HepG2 (cell line): ENCODE data around the gene PDZRN4.
"Not testable (repeated sequence)": the region's sequence is repeated elsewhere in the genome, so short reads cannot be mapped to it uniquely, and the experiment has no call there.

ENCODE experiments used
- POLR2A ChIP-seq, 2 experiments: IDR thresholded peaks; 2 replicates each; pipeline ENCODE4 v1.6.1; 2011; ENCODE audit warnings: low read depth in 2 of 2, low read length in 2 of 2, mild to moderate bottlenecking in 1 of 2, moderate library complexity in 1 of 2; ENCODE audit not compliant: insufficient read depth in 1 of 2
- ZNF414 ChIP-seq: sonication (generic); formaldehyde crosslinking; IDR thresholded peaks from 2 replicates; pipeline ENCODE4 v1.5.0; 2020; ENCODE audit warnings: missing genetic modification reagents
- TF ChIP-seq, protein P1 (sequence below): sonication (generic); formaldehyde crosslinking; IDR thresholded peaks from 2 replicates; pipeline ENCODE4 v1.8.1; 2023; ENCODE audit warnings: mild to moderate bottlenecking, missing genetic modification reagents
- TF ChIP-seq, protein P2 (sequence below): sonication (generic); formaldehyde crosslinking; IDR thresholded peaks from 2 replicates; pipeline ENCODE4 v1.8.0; 2023; ENCODE audit warnings: mild to moderate bottlenecking, missing genetic modification reagents
- TF ChIP-seq, protein P3 (sequence below): sonication (generic); formaldehyde crosslinking; IDR thresholded peaks from 2 replicates; pipeline ENCODE4 v1.5.0; 2020; ENCODE audit warnings: missing genetic modification reagents

DNA sequence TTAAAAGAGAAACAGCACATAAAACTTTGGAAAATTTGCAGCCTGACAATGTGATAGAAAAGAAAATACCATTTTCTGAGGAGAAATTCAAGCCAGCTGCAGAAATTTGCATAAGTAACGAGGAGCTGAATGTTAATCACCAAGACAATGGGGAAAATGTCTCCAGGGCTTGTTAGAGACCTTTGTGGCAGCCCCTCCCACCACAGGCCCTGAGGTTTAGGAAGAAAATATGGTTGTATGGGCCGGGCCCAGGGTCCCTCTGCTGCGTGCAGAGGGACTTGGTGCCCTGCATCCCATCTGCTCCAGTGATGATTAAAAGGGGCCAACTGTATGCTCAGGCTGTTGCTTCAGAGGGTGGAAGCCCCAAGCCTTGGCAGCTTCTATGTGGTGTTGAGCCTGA, 427.1 kb downstream of the PDZRN4 start:
- TF ChIP-seq, protein P1, sequence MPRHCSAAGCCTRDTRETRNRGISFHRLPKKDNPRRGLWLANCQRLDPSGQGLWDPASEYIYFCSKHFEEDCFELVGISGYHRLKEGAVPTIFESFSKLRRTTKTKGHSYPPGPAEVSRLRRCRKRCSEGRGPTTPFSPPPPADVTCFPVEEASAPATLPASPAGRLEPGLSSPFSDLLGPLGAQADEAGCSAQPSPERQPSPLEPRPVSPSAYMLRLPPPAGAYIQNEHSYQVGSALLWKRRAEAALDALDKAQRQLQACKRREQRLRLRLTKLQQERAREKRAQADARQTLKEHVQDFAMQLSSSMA (CRISPR knock-in tag) = not testable (repeated sequence)
- not testable (repeated sequence) for TF ChIP-seq POLR2A (IDR thresholded peaks at IDR 0.05; ENCODE audit: insufficient read depth in 1 of 2, low read depth in 2 of 2, low read length in 2 of 2); ZNF414 (CRISPR knock-in tag)
- TF ChIP-seq, protein P2, sequence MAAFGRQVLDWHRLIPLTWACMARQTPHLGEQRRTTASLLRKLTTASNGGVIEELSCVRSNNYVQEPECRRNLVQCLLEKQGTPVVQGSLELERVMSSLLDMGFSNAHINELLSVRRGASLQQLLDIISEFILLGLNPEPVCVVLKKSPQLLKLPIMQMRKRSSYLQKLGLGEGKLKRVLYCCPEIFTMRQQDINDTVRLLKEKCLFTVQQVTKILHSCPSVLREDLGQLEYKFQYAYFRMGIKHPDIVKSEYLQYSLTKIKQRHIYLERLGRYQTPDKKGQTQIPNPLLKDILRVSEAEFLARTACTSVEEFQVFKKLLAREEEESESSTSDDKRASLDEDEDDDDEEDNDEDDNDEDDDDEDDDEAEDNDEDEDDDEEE = not testable (repeated sequence)
- TF ChIP-seq, protein P3, sequence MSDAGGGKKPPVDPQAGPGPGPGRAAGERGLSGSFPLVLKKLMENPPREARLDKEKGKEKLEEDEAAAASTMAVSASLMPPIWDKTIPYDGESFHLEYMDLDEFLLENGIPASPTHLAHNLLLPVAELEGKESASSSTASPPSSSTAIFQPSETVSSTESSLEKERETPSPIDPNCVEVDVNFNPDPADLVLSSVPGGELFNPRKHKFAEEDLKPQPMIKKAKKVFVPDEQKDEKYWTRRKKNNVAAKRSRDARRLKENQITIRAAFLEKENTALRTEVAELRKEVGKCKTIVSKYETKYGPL = not testable (repeated sequence)
